IPS DF 4.7 (cell line): ENCODE measurements around the gene MKI67.

Experiments
- DNase-seq: peaks from one replicate; pipeline ENCODE4 v3.0.0-alpha.2; 2013; ENCODE audit warnings: low spot score; ENCODE audit errors: extremely low read depth

MKI67 gene

DNA sequence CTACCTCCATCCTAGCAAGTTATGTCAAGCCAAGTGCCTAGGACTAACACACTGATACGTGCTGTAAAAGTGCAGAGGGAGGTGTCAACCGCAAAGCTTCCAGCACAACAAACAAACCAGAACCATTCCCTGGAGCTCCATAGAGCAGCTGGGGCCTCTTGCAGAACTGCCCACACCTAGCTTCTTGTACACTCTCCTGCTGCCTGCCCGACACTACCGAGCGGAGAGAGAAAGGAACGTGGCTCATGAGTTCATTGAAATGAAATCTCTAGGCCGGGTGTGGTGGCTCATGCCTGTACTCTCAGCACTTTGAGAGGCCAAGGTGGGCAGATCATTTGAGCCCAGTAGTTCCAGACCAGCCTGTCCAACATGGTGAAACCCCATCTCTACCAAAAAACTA lies 73.5 kb downstream of the MKI67 start:
- DNase-seq = no peak

DNA sequence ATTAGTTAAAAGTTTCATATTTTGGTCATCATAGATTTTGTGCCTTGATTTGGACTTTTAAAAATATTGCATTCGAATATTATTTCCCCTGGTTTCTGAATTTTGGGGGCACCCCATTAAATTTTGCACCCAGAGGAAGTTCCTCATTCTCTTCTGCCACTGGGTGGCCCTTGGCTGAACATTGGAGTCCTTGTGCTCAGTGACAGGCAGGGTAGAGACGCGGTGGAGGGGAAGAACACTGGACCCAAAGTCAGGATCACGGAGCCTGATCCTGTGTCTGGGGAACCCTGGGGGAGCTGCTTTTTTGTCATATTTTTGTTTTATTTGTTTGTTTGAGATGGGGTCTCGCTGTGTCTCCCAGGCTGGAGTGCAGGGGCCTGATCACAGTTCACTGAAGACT lies 74.7 kb downstream of the MKI67 start:
- DNase-seq = no peak

DNA sequence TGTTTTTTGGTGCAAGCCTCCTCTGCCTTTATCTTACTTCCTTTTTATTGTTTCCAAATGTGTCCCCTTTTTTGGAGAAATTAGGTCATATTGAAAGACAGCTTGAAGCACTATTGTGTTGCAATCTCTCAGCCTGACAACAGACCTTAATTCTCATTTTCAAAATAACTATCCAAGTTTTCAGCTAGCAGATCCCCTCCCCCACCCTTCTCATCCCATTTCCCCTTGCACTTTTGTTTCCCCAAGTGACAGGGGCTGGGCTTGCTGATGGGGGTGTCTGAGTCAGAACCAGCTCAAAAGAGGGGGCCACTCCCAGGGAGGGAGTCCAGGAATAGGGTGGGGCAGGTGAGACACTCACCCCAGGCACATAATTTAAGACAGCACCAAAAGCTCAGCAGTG lies 75.3 kb downstream of the MKI67 start:
- DNase-seq = no peak

DNA sequence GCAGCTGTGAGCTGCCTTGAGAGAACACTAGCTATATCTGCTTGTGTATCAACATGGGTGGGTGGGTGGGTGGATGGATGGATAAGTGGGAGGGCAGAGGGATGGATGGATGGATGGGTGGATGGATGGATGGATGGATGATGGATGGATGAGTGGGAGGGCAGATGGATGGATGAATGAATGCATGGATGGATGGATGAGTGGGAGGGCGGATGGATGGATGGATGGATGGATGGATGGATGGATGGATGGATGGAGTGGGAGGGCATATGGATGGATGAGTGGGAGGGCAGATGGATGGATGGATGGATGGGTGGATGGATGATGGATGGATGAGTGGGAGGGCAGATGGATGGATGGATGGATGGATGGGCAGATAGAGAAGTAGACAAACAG lies 76.1 kb downstream of the MKI67 start:
- DNase-seq = no peak

DNA sequence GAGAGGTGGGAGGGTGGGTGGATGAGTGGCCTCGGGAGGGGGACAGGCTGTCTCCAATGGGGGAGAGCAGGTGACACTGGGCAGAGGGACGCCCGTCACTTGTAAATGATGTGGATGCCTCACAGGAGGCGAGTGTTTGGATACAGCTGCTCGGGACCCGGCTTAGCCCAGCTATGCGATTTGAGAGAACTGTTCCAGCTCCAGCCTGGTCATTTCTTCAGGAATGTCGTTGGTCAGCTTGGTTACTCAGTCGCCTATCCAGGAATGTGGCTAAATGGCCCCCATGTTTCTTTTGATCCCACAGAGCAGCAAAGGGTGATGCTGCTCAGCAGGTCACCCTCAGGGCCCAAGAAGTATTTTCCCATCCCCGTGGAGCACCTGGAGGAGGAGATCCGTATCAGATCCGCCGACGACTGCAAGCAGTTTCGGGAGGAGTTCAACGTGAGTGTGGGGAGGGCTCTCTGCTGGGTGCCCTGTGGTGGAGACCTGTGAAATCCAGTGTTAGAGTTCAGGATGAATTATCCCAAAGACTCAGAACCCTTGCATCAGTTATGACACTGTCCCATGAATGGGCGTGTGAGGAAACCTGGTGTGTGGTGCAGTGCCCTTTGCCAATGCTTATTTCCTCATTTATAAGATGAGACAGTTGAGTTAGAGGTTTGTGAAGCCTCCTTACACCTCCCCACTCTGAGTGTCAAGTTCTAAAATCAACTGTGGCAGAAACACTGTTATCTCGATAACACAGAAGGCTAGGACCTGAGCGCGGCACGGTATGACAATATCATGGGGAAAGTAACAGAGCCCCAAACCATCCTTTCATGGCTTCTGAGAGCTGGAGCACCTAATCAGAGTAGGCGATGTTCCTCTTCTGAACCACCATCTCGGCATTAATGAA lies 76.8 kb downstream of the MKI67 start:
- DNase-seq = no peak

DNA sequence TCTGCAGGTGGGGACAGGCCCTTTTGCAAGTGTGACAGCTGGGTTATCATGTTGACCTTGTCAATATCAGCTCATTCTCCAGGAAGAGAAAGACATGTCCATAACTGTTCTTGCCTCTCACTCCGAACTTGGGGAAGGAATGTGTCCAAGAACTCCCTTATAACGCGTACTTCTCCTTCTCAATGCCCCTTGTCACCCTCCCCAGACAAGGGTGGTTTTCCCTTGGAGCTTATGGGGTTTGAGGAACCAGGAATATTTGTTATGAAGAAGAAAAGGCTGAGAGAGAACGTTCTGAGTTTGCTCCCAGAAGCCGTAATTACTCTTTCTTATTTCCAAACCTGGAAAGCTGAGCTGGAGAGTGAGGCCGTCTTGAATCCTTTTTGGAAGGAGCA lies 77.4 kb downstream of the MKI67 start:
- DNase-seq = no peak

DNA sequence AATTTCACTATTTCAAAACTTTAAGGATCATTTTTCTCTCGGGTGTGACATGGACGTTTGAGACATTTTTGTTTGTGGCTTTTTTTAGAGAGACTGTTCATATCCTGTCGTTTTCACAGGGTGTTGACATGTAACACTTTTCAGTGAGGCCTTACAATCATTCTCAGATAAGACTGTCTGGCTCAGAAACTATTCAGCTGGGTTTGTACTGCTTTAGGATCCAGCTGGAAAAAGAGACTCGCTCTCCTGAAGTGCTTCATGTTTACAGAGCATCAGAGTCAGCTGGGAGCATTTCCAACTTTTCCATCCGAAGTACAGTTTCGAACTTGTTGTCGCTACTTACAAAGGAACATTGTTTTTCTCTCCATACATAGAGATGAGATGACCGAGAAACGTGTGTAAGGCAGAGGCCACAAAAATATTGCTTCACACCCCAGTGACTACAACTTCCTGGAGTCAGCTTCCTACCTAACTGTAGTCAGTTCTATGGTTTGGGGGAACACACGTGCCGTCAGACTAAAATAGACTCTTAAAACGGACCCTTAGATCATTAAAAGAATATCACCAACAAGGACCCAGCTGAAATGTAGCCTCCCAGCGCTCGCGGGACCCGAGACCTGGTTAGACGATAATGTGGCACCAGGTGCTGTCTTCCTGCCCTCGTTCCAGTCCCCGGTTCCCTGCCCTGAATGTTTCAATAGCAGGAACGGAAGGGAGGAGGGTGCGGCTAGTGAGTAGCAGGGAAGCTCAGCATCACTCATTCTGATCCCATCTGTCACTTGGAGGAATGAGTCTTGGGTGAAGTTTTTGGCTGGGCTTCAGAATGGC lies 78.0 kb downstream of the MKI67 start:
- DNase-seq = no peak

DNA sequence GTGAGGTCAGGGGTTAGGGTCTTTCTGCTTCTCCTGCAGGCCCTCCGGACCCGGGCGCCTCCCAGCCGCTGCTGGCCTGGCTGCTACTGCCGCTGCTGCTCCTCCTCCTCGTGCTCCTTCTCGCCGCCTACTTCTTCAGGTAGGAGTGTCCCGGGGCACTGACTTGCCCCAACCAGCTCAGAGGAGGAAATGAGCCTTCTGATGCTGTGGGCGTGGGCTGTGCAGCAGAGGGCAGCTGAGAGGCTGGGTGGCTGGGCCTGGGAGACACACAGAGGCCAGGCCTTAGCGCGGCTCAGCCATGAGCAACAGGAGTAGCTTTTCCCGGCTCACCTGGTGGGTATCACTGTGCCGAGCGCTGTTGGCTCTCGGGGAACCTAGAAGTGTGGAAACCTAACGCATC lies 78.9 kb downstream of the MKI67 start:
- peak; percentile 46 for DNase-seq

DNA sequence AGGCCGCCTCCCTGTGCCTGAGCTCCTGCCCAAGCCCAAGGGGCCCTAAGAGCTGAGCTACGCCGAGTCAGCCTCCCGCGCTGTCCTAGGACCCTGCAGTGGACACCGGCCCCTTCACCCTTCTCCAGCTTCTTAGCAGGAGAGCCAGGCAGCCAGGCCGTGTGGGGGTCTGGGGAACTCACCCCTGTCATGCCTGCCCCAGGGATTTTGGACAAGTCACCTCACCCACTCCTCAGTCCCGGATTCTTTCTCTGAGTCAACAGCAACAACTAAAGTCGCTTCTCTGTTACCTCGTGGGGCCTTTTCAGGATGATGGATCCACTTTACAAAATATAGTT lies 79.3 kb downstream of the MKI67 start:
- DNase-seq = no peak
